HepG2 (cell line): Measurements from ENCODE around the gene CHRNB2. TPM values are rescaled to one million over a fixed set of nuclear protein-coding genes. Genes with fewer than 3 reads are reported as not detected.

Experiments
- ATAC-seq: fragments of 200-7000 bp; cut with Tn5 transposase; 3 replicates; pipeline ENCODE4 v1.9.1; 2020; ENCODE audit warnings: mild to moderate bottlenecking, moderate library complexity
- BruUV-seq: library from RNA; stranded (reverse); fragments of 400-500 nt; replicated peaks from 2 replicates; lab custom pipeline; 2021; lab: Mats Ljungman, UMichigan
- CTCF ChIA-PET: fragments of 300-600 bp; formaldehyde crosslinking; extraction: SDS; loops from one replicate; lab custom pipeline; 2021; ENCODE audit warnings: low total read pairs, inconsistent platforms, low intra/inter-chr PET ratio; lab: Yijun Ruan, JAX
- POLR2A ChIA-PET: fragments of 350-600 bp; sonication (Branson Sonifier 250); formaldehyde crosslinking; loops from one replicate; lab custom pipeline; 2020; ENCODE audit warnings: antibody characterized with exemption, inconsistent platforms; lab: Yijun Ruan, JAX
- DNase-seq: peaks from one replicate; pipeline ENCODE4 v3.0.0-alpha.2; 2015; ENCODE audit warnings: low spot score
- FAIRE-seq: peaks from 3 replicates; lab custom pipeline; 2011; peaks lifted over from hg19 to GRCh38; lab: Jason Lieb, UNC
- H2AFZ ChIP-seq: one replicate; pipeline ENCODE4 v1.6.1; 2011; ENCODE audit warnings: low read length, inconsistent platforms
- H3K27ac ChIP-seq: fragments of 300-600 bp; 3 replicates; pipeline ENCODE4 v1.8.0; 2011; ENCODE audit warnings: mixed run types, mild to moderate bottlenecking, mixed read lengths, low read length, inconsistent platforms; ENCODE audit not compliant: insufficient read depth; ENCODE audit errors: extremely low read length
- H3K27me3 ChIP-seq, 2 experiments: fragments of 200-600 bp in 1 of 2; 2 replicates in 1 of 2; 3 replicates in 1 of 2; pipeline versions ENCODE4 v1.6.0 to v1.8.0; 2011; ENCODE audit warnings: low read length in 2 of 2, mild to moderate bottlenecking in 2 of 2, moderate library complexity in 2 of 2, inconsistent platforms in 1 of 2; ENCODE audit not compliant: insufficient read depth in 2 of 2, control insufficient read depth in 1 of 2
- H3K36me3 ChIP-seq, 2 experiments: fragments of 200-600 bp in 1 of 2; replicated peaks in 1 of 2; 2 replicates in 1 of 2; 3 replicates in 1 of 2; pipeline versions ENCODE4 v1.5.1 to v1.8.0; 2011; ENCODE audit warnings: low read length in 2 of 2, inconsistent platforms in 1 of 2; ENCODE audit not compliant: insufficient read depth in 2 of 2, control insufficient read depth in 1 of 2
- H3K4me1 ChIP-seq: 2 replicates; pipeline ENCODE4 v1.5.1; 2012; ENCODE audit warnings: low read length, inconsistent platforms; ENCODE audit not compliant: insufficient read depth
- H3K4me2 ChIP-seq: 2 replicates; pipeline ENCODE4 v1.6.0; 2011; ENCODE audit warnings: low read depth, low read length, inconsistent platforms
- H3K4me3 ChIP-seq, 3 experiments: fragments of 200-600 bp in 1 of 3; sonication (generic), shearing (Covaris generic) in 1 of 3; replicated peaks in 1 of 3; 2 replicates each; pipeline ENCODE4 v1.5.1; 2011 to 2016; ENCODE audit warnings: low read length in 3 of 3, inconsistent platforms in 2 of 3, low read depth in 2 of 3, mild to moderate bottlenecking in 2 of 3, control low read depth in 1 of 3, mixed read lengths in 1 of 3; ENCODE audit not compliant: insufficient read depth in 1 of 3
- H3K79me2 ChIP-seq: one replicate; pipeline ENCODE4 v1.6.1; 2011; ENCODE audit warnings: low read length, inconsistent platforms; ENCODE audit not compliant: insufficient read depth
- H3K9ac ChIP-seq: 2 replicates; pipeline ENCODE4 v1.6.0; 2011; ENCODE audit warnings: mild to moderate bottlenecking, low read depth, low read length, inconsistent platforms; ENCODE audit not compliant: insufficient read depth
- H3K9me3 ChIP-seq: 2 replicates; pipeline ENCODE4 v1.5.1; 2012; ENCODE audit warnings: mild to moderate bottlenecking, low read length
- H4K20me1 ChIP-seq: 2 replicates; pipeline ENCODE4 v1.6.0; 2011; ENCODE audit warnings: inconsistent platforms, mild to moderate bottlenecking, low read length, moderate library complexity; ENCODE audit not compliant: insufficient read depth
- ATF6 ChIP-seq: sonication (generic); formaldehyde crosslinking; conservative IDR thresholded peaks from 2 replicates; pipeline ENCODE4 v1.4.0; 2020; ENCODE audit warnings: missing genetic modification reagents
- CAMTA2 ChIP-seq: sonication (generic); formaldehyde crosslinking; IDR thresholded peaks from 2 replicates; pipeline ENCODE4 v1.4.0; 2020; ENCODE audit warnings: mild to moderate bottlenecking, missing genetic modification reagents, borderline replicate concordance
- CTCF ChIP-seq: sonication (generic); formaldehyde crosslinking; IDR thresholded peaks from 2 replicates; pipeline ENCODE4 v1.5.0; 2020; ENCODE audit warnings: mild to moderate bottlenecking, missing genetic modification reagents, moderate library complexity
- FOXK1 ChIP-seq: sonication (generic); formaldehyde crosslinking; IDR thresholded peaks from 2 replicates; pipeline ENCODE4 v1.4.0; 2020; ENCODE audit warnings: low read depth, missing genetic modification reagents, borderline replicate concordance
- KAT2B ChIP-seq: fragments of 150-350 bp; IDR thresholded peaks from 2 replicates; pipeline ENCODE4 v1.6.1; 2014; ENCODE audit warnings: low read depth, low read length, borderline replicate concordance
- PRDM10 ChIP-seq: sonication (generic); formaldehyde crosslinking; IDR thresholded peaks from 2 replicates; pipeline ENCODE4 v1.4.0; 2020; ENCODE audit warnings: low read depth, missing genetic modification reagents
- RAD21 ChIP-seq: fragments of 450-650 bp; formaldehyde crosslinking; IDR thresholded peaks from 2 replicates; pipeline ENCODE4 v1.5.0; 2020; ENCODE audit warnings: mild to moderate bottlenecking
- SMC3 ChIP-seq: IDR thresholded peaks from 2 replicates; pipeline ENCODE4 v1.6.1; 2011; ENCODE audit warnings: low read length, improper control_type of control experiment
- STAG1 ChIP-seq: sonication (generic); formaldehyde crosslinking; IDR thresholded peaks from 2 replicates; pipeline ENCODE4 v1.4.0; 2020; ENCODE audit warnings: missing genetic modification reagents
- TFDP2 ChIP-seq: sonication (generic); formaldehyde crosslinking; IDR thresholded peaks from 2 replicates; pipeline ENCODE4 v1.4.0; 2020; ENCODE audit warnings: missing genetic modification reagents
- THAP8 ChIP-seq: sonication (generic); formaldehyde crosslinking; IDR thresholded peaks from 2 replicates; pipeline ENCODE4 v1.5.1; 2020; ENCODE audit warnings: missing genetic modification reagents, mild to moderate bottlenecking, borderline replicate concordance
- ZNF121 ChIP-seq: sonication (generic); formaldehyde crosslinking; IDR thresholded peaks from 2 replicates; pipeline ENCODE4 v1.5.0; 2020; ENCODE audit warnings: mild to moderate bottlenecking, missing genetic modification reagents
- ZSCAN12 ChIP-seq: sonication (generic); formaldehyde crosslinking; IDR thresholded peaks from 2 replicates; pipeline ENCODE4 v1.9.0; 2021; ENCODE audit warnings: mild to moderate bottlenecking, missing genetic modification reagents
- WGBS: methylation state at CpG from one replicate; pipeline ENCODE4 v1.1.6; 2017; ENCODE audit warnings: low lambda C conversion rate; 5-methylcytosine and 5-hydroxymethylcytosine counted together
- in situ Hi-C: cut with HindIII; loops from 2 replicates; pipeline ENCODE4 v1.10.0; 2017; ENCODE audit warnings: low pct_unique_long_range_greater_than_20kb; ENCODE audit not compliant: extremely low pct_ligation_motif_present
- intact Hi-C: fragments of 100-400 bp; cut with micrococcal nuclease; formaldehyde crosslinking; loops from one replicate; pipeline ENCODE4 v1.10.0; 2022; ENCODE audit not compliant: unreplicated experiment
- polyA plus RNA-seq, 8 experiments: library from polyadenylated mRNA; depleted of rRNA in 3 of 8; stranded (reverse) in 7 of 8; unstranded in 1 of 8; fragments of >200 nt; fragmentation: Illumina TruSeq in 4 of 8; extraction: Trizol in 4 of 8; gene quantifications; 2 replicates each; pipeline versions ENCODE4 v1.2.1 to v1.2.3, GENCODE V29; 2011 to 2016; ENCODE audit warnings: low read depth in 4 of 8, missing spikeins in 1 of 8, mixed read lengths in 1 of 8; ENCODE audit not compliant: insufficient read depth in 1 of 8
- total RNA-seq, 5 experiments: library from RNA; depleted of rRNA; stranded (reverse); fragments of >200 nt; fragmentation: Illumina TruSeq; extraction: Trizol; gene quantifications; 2 replicates each; pipeline ENCODE4 v1.2.3, GENCODE V29; 2016; ENCODE audit warnings: low read depth in 1 of 5

Gene CHRNB2
- total and polyA plus RNA-seq, 2 of the 13 experiments (the other 11 are each of a cell fraction or from before 2014, with no cell fraction given): 0.03 to 0.07 TPM

- 24% methylated on average over 10 of the region's 11 CpGs for WGBS
- no peak overlapping the region for H2AFZ ChIP-seq
- intact Hi-C loops: loop anchor here (1.0 kb wide), 2 partner anchors 12 to 344 kb away; no protein-coding TSS in a partner anchor
- no peak for TF ChIP-seq ZSCAN12
- no peak for TF ChIP-seq TFDP2 (CRISPR knock-in tag)
- 0 out of 2 replicates have a peak, but pooled peaks have one; percentile 30 for TF ChIP-seq FOXK1 (CRISPR knock-in tag)
- TF ChIP-seq SMC3: peak; percentile 87
- no peak for TF ChIP-seq THAP8
- no peak for TF ChIP-seq ATF6 (CRISPR knock-in tag)
- TF ChIP-seq KAT2B: no peak
- TF ChIP-seq STAG1 (CRISPR knock-in tag): peak; percentile 74
- TF ChIP-seq PRDM10 (CRISPR knock-in tag): no peak
- no peak for TF ChIP-seq ZNF121
- TF ChIP-seq CTCF (CRISPR knock-in tag): peak; percentile 81
- TF ChIP-seq RAD21 (CRISPR knock-in tag): peak; percentile 49; the same call in 1 of the 2 replicates
- no peak for TF ChIP-seq CAMTA2 (CRISPR knock-in tag)
Observed at GRCh38 chr1:154533952-154534844, 33.4 kb upstream of the CHRNB2 start.

More at GRCh38 chr1:154533952-154534844, 33.4 kb upstream of the CHRNB2 start:
- BruUV-seq: no TSS peak
- ATAC-seq (peak; percentile 82), FAIRE-seq (peak; percentile 89), DNase-seq (peak; percentile 59)
- Histone ChIP-seq H3K36me3 (no peaks in the 10 kb centered on the region), H3K4me1 (no peaks in the 10 kb centered on the region), H3K4me2 (no peak overlapping the region), H4K20me1 (no peaks in the 10 kb centered on the region), H3K9me3 (no peaks in the 10 kb centered on the region), H3K4me3 (no peak overlapping the region), H3K27me3 (no peaks in the 10 kb centered on the region), H3K79me2 (no peaks in the 10 kb centered on the region), H3K27ac (no peak overlapping the region), H3K9ac (no peak overlapping the region)
- CTCF ChIA-PET: interaction anchor here (1.8 kb wide), 1 partner anchor 12 kb away, joined by 22 read pairs; no protein-coding TSS in a partner anchor
- POLR2A ChIA-PET: no interaction called here
- in situ Hi-C loops: no loop called here
